HepG2 (cell line): ENCODE results near the gene SCYGR5. TPM values are rescaled to one million over a fixed set of nuclear protein-coding genes. Genes with fewer than 3 reads are reported as not detected.

ENCODE experiments used
- ARID5B ChIP-seq: IDR thresholded peaks from 2 replicates; pipeline ENCODE4 v1.4.0; 2020; ENCODE audit warnings: mild to moderate bottlenecking, missing genetic modification reagents
- E2F5 ChIP-seq: sonication (generic); formaldehyde crosslinking; conservative IDR thresholded peaks from 2 replicates; pipeline ENCODE4 v1.4.0; 2020; ENCODE audit warnings: missing genetic modification reagents
- MAX ChIP-seq: IDR thresholded peaks from 2 replicates; pipeline ENCODE4 v1.6.1; 2012; ENCODE audit warnings: inconsistent platforms
- NFKBIZ ChIP-seq: IDR thresholded peaks from 2 replicates; pipeline ENCODE4 v1.6.1; 2018; ENCODE audit warnings: missing genetic modification reagents, missing compliant biosample characterization
- NR2F1 ChIP-seq, 2 experiments: fragments of 450-650 bp in 1 of 2; formaldehyde crosslinking in 1 of 2; IDR thresholded peaks; 2 replicates each; pipeline versions ENCODE4 v1.5.0 to v1.6.1; 2016 to 2020; ENCODE audit warnings: mild to moderate bottlenecking in 1 of 2, missing compliant biosample characterization in 1 of 2, missing genetic modification reagents in 1 of 2, moderate library complexity in 1 of 2
- PATZ1 ChIP-seq: sonication (generic); formaldehyde crosslinking; IDR thresholded peaks from 2 replicates; pipeline ENCODE4 v1.4.0; 2020; ENCODE audit warnings: missing genetic modification reagents
- PREB ChIP-seq: sonication (generic); formaldehyde crosslinking; IDR thresholded peaks from 2 replicates; pipeline ENCODE4 v1.4.0; 2020; ENCODE audit warnings: missing genetic modification reagents
- ZBTB34 ChIP-seq: sonication (generic); formaldehyde crosslinking; IDR thresholded peaks from 2 replicates; pipeline ENCODE4 v1.8.0; 2022; ENCODE audit warnings: mild to moderate bottlenecking, missing genetic modification reagents
- ZBTB43 ChIP-seq: sonication (generic); formaldehyde crosslinking; conservative IDR thresholded peaks from 2 replicates; pipeline ENCODE4 v1.4.0; 2020; ENCODE audit warnings: missing genetic modification reagents
- ZMYM2 ChIP-seq: sonication (generic); formaldehyde crosslinking; IDR thresholded peaks from 2 replicates; pipeline ENCODE4 v1.8.0; 2022; ENCODE audit warnings: mild to moderate bottlenecking, missing genetic modification reagents
- ZNF292 ChIP-seq: sonication (generic); formaldehyde crosslinking; IDR thresholded peaks from 2 replicates; pipeline ENCODE4 v1.8.1; 2022; ENCODE audit warnings: mild to moderate bottlenecking, low read depth, missing genetic modification reagents, borderline replicate concordance
- ZNF337 ChIP-seq: sonication (generic); formaldehyde crosslinking; IDR thresholded peaks from 2 replicates; pipeline ENCODE4 v1.5.1; 2020; ENCODE audit warnings: missing genetic modification reagents, low read depth, mild to moderate bottlenecking, borderline replicate concordance
- ZNF431 ChIP-seq: sonication (generic); formaldehyde crosslinking; IDR thresholded peaks from 2 replicates; pipeline ENCODE4 v1.9.0; 2022; ENCODE audit warnings: missing genetic modification reagents, low read depth, mild to moderate bottlenecking, borderline replicate concordance
- ZSCAN5A ChIP-seq: sonication (generic); formaldehyde crosslinking; IDR thresholded peaks from 2 replicates; pipeline ENCODE4 v1.8.0; 2022; ENCODE audit warnings: mild to moderate bottlenecking, missing genetic modification reagents, borderline replicate concordance
- polyA plus RNA-seq, 8 experiments: library from polyadenylated mRNA; depleted of rRNA in 3 of 8; stranded (reverse) in 7 of 8; unstranded in 1 of 8; fragments of >200 nt; fragmentation: Illumina TruSeq in 4 of 8; extraction: Trizol in 4 of 8; gene quantifications; 2 replicates each; pipeline versions ENCODE4 v1.2.1 to v1.2.3, GENCODE V29; 2011 to 2016; ENCODE audit warnings: low read depth in 4 of 8, missing spikeins in 1 of 8, mixed read lengths in 1 of 8; ENCODE audit not compliant: insufficient read depth in 1 of 8
- total RNA-seq, 5 experiments: library from RNA; depleted of rRNA; stranded (reverse); fragments of >200 nt; fragmentation: Illumina TruSeq; extraction: Trizol; gene quantifications; 2 replicates each; pipeline ENCODE4 v1.2.3, GENCODE V29; 2016; ENCODE audit warnings: low read depth in 1 of 5

Gene SCYGR5
- total and polyA plus RNA-seq, 2 of the 13 experiments (the other 11 are each of a cell fraction or from before 2014, with no cell fraction given), result not detected

- peak; percentile 98 for TF ChIP-seq ARID5B (CRISPR knock-in tag)
- TF ChIP-seq NFKBIZ, result peak; percentile 73; the same call in 1 of the 2 replicates
- TF ChIP-seq ZNF292, result peak; percentile 42; the same call in 1 of the 2 replicates
- TF ChIP-seq MAX, result peak; percentile 41; the same call in 1 of the 2 replicates
- no peak for TF ChIP-seq PREB (CRISPR knock-in tag)
- TF ChIP-seq PATZ1 (CRISPR knock-in tag), result peak; percentile 75
- peak; percentile 75; the same call in 1 of the 2 replicates for TF ChIP-seq ZSCAN5A (CRISPR knock-in tag)
- TF ChIP-seq E2F5 (CRISPR knock-in tag), result no peak
- TF ChIP-seq ZNF337 (CRISPR knock-in tag), result 0 out of 2 replicates have a peak, but pooled peaks have one; percentile 9
- 0 out of 2 replicates have a peak, but pooled peaks have one; percentile 34 for TF ChIP-seq ZBTB43 (CRISPR knock-in tag)
- peak in 1 of 2 experiments; percentile 69; a peak in 2 of 4 replicates for TF ChIP-seq NR2F1 (CRISPR knock-in tag; IDR thresholded peaks at IDR 0.05)
- peak; percentile 79; the same call in 1 of the 2 replicates for TF ChIP-seq ZBTB34 (CRISPR knock-in tag)
- TF ChIP-seq ZMYM2, result 0 out of 2 replicates have a peak, but pooled peaks have one; percentile 20
- TF ChIP-seq ZNF431 (CRISPR knock-in tag), result peak; percentile 44; the same call in 1 of the 2 replicates
These were observed 22.5 kb upstream of the SCYGR5 start (continued) for GRCh38 chr2:227643990-227644551.
